ENCODE data around the gene MAP3K20.
"Not testable (repeated sequence)": the region's sequence is repeated elsewhere in the genome, so short reads cannot be mapped to it uniquely, and the experiment has no call there.

Gene MAP3K20

DNA sequence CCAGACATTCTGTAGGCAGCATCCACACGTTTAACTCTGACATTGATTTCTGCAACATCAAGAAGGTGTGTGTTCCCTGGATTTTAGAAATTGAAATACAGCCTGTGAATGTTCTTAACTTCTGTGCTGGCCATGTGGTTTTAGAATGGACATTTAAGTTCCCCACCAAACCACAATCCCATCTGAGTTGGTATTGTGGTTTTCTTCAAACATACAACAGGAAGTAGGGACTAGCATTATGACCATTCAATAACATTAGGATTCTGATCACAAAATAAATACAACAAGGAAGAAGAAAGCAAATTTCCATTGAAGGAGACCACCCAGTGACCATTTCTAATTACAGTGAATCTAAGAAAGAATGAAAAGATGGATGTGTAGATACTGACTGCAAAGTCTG is 51.2 kb downstream of the MAP3K20 start:
- DNase-seq: no peak

DNA sequence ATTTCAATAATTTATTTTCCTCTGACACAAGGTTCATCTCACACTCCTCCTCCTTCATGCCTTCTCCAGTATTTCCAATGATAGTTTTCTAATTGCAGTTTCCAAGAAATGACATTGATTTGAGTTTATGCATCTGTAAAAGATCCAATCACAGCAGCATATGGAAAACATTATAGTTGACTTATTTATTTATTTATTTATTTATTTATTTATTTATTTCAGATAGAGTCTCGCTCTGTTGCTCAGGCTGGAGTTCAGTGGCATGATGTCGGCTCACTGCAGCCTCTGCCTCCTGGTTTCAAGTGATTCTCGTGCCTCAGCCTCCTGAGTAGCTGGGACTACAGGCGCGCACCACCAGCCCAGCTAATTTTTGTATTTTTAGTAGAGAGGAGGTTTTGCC is 52.5 kb downstream of the MAP3K20 start:
- not testable (repeated sequence) for DNase-seq

DNA sequence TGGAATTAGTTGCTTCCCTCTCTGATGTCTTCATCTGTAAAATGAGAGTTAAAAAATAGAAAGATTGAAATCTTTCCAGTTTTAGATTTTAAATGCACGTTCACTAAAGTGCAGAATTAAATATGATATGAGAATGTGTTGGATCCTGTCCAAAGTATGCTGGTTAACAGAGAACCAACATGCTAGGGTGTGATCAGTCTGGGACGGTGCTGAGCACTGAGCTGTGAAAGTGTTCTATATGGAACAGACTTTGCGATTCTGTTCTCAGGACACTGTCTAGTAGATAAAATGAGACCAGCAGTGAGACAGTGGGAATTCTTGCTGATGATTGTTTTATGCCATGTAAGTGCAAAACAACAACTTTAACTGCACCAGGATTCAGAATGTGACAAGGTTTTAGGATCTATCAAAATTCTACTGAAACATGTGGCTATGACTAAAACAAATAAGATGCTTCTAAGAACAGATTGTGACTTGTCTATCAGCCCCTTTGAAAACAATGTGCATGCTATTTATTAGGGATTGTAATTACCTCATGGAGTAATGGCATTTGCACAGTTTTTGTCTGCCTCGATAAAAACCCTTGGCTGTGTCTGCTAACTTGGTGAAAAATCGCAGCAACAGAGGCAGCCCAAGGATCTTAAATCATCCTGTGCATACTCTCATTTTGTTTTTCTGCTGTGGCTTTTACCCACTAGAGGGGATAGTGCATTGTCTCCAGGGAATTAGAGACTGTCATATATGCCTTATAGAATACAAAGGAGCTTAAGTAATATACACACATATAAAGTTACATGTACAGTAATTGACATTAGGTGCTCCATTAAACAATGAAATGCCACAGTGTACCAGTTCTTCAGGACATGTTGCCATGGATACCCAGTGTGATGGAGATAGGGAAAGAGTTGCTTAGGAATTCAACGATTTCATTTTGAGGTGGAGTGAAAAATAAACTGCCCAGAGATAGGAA is 55.1 kb downstream of the MAP3K20 start:
- no peak for DNase-seq

DNA sequence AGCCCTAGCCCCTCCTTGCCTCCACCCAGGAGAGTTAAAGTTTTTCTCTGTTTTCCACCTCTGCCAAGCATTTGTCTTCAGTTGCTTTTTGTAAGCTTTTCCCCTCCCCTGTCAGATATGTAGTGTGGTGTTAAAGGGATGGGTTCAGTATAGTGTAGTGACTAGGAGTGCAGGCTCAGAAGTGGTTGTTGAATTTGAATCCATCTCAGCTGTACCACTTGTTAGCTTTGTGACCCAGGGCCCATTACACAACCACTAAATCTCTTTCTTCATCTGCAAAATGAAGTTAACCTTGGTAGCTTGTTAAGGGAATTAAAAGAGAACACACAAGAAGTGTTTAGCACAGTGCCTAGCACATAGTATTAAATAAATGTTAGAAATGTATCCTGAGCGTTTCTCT is 56.9 kb downstream of the MAP3K20 start:
- DNase-seq: no peak

DNA sequence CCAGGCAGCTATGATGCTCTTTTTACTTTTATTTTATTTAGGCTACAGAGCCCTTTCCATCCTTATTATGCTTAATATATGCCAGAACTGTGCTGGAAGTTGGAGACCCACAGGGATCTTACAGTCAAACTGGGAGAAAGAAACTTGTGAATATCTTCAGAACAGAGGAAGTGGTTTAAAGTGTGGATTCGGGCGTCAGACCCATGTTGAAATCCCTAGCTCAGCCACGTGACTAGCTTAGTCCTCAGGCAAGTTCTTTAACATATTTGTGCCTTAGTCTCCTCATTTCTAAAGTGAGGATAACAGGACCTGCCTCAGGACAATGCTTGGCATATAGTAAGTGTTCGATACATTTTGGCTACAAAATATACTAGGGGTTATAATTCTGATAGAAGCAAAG is 59.1 kb downstream of the MAP3K20 start:
- no peak for DNase-seq

DNA sequence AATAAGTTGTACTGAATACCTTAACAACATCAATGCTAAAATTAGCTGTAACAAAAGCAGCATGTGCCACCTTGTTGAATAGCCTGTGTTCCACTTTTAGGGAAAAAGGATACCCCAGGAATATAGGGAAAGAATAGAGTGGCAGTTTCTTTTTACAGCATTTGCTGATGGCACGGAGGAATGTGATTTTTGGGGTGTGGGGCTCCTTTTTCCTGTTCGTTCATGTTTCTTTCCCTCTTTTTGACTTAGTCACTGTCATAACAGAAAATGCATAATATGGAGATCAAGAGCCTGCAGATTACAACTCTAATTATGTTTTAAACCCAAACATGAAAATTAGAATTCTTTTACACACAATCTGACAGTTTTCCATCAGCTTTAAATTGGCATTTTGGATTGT is 60.4 kb downstream of the MAP3K20 start:
- DNase-seq: no peak

DNA sequence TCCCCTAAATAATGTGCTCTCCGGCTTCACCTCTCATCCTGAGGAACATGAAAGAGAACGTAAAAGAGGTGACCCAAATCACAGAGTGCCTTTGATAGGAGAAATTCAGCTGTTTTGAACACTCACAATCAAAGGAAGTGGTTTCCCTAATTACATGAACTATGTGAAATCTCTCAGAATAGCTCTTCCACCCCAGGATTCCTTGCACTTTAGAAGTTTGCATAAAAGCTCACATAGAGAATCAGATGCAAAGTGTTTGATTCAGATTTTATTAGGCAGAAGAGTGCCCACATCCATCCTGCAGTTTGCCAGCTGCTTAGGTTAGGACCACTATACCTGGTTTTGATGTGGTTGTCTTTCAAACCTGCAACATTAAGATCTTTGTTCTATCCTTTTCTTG is 61.0 kb downstream of the MAP3K20 start:
- DNase-seq: no peak

DNA sequence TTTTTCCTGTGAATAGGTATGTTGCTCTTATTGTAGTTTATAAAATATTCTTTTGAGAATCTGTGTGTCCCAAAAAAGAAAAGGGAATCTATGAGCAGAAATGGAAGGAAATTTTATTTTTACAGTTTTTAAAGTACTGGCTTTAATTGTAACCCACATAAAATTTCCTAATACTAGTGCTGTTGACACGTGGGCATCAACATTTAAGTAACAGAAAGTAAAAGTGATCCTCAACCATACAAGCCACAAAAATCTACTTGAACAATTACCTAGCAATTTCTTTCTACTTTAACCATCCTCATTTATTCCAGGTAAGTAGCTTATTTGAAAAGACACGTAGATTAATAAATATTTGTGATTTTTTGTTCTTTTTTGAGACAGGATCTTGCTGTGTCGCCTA is 62.0 kb downstream of the MAP3K20 start:
- DNase-seq: no peak

DNA sequence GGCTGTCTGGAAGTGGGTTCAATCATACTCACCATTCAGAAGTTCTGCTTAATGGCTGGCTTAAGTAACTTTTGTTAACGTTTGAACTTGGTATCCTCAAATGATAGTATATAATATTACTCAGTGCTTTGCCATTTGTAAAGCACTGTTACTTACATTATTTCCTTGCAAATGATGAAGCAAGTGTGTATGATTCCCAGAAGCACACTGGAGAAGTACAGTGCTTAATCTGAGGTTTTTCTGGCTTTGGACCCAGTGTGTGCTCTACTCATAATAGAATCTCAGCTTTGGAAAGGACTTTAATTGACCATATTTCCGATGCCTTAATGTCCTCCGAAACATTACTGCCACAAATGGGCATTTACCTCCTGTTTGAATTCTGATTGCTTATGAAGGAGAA is 63.3 kb downstream of the MAP3K20 start:
- DNase-seq: no peak

DNA sequence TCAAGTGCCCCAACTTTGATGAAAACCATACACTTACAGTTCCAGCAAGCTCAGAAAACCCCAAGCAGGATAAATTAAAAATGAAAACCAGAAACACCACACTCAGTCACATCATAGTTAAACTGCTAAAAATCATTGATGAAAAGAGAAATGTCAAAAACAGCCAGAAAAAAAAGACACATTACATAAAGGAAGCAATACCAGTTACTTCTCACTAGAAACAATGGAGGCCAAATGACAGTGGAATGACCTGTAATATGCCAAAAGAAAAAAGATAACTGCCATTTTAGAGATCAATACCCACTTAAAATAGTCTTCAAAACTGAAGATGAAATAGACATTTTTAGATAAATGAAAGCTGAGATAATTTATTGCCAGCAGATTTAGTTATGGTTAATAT is 66.0 kb downstream of the MAP3K20 start:
- no peak for DNase-seq

DNA sequence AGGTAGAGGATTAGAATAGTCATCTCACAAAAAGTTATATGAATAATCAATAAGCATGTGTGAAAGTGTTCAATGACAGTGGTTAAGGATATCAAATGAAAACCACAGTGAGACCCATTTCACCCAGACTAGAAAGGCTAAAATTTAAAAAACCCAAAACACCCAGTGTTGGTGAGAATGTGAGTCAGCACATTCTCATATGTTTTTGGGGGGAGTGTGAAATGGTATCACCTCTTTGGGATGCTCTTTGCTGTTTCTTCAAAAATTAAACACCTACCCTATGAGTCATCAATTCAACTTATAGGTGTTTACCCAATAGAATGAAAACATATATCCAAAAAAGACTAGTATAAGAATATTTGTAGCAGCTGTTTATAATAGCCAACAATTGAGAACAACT is 69.8 kb downstream of the MAP3K20 start:
- no peak for DNase-seq

DNA sequence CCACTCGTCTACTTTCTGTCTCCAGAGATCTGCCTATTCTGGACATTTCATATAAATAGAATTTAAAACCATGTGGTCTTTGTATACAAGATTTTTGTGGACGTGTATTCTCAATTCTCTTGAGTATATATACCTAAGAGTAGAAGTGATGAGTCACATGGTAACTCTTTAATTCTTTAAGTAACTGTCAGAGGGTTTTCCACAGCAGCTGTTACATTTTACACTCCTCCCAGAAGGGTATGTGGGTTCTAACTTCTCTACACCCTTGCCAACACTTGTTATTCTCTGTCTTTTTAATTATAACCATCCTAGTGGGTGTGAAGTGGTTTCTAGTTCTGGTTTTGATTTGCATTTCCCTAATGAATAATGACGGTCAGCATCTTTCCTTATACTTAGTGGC is 70.9 kb downstream of the MAP3K20 start:
- no peak for DNase-seq

DNA sequence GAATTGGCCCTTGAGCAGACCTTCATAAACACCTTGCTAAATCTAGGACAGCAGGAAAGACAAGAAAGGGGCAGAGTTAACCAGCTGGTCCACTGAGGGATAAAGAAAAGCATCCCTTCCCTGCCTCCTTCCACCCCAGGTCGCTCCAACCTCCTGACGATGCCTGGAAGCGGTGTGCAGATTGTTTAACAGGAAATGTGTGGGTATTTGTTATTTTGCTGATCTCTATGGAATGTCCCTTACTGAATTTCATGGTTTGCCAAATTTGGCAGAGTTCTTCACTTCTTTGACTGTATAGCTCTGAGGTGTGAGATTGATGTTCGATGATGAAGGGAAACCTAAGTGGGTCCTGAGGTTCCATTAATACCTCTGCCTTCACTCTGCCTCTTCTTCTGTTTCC is 72.9 kb downstream of the MAP3K20 start:
- DNase-seq: no peak

DNA sequence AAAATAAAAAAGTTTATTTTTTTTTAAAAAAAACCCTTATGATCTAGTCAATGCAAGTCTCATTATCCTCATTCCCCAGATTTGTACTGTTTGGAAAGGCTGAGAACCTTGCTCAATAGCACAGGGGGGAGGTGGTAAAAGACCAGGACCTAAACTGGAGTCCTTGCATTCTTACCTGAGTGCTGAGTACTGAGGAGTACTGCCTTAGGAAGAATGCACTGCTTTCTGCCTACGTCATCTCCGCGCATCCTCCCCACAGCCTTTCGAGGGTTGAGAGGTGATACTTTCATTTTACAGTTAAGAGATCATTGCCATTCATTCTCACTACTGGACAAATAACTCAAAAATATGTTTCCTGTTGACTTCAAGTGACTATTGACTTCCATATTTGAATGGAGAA is 73.8 kb downstream of the MAP3K20 start:
- peak; percentile 47 for DNase-seq

DNA sequence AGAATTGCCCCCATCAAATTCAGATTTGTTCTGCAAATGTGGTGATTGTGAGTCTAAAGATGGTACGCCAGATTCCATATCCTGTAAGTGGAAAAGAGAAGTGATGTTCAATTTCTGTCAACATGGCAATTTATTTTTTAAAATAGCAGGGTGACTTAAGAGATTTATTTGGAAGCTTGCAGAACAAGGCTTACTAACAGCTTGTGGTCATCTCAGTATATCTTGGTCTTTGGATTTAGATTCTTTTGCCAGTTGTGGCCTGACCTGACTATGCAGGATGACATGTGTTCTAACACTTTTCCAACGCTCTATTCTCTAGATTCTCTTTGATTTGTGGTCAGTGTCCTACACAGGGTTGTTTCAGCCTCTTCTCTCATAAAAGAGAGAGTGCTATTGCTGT is 74.4 kb downstream of the MAP3K20 start:
- DNase-seq: no peak

DNA sequence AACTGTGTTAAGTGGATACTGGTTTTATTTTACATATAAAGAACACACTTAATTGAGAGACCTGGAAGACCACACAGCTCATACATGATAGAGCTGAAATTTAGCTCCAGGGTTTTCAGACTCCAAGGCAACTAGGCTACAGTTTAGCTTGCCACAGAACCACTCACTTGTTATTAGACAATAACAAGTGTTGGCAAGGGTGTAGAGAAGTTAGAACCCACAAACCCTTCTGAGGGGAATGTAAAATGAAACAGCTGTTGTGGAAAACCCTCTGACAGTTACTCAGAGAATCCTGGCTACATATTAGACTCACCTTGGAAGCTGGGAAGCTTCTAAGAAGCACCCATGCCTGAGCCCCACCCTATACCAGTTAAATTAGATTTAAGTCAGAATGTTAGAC is 75.3 kb downstream of the MAP3K20 start:
- DNase-seq: no peak

DNA sequence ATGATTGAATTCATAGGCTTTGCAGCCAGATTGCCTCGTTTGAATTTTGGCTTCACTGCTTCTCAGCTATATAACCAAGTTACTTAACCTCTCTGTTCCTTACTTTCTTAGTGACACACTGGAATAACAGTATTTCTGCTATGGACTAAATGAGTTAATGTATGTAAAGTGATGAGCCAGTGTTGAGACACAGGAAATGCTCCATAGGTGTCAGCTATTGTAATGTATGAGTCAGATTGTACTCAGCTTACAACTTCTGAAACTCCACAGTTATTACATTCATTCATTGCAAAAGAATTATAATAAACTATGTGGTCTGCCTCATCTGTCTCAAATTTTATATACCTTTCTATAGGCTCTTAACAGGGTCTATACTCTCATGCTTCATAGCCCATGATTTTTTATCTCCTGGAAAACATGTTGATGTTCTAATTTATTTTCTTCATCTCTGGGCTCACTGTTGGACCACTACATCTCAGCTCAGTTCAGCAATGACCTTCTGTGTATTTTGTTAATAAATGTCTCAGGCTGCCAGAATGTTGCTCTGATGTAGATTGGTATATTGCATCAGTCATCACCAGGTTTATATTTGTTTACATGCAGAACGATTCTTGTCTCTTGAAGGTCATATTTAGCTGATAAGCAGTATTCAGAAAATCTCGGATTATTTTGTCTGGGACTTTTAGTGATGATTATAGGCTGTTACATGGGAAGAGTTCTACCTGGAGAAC is 76.2 kb downstream of the MAP3K20 start:
- no peak for DNase-seq

DNA sequence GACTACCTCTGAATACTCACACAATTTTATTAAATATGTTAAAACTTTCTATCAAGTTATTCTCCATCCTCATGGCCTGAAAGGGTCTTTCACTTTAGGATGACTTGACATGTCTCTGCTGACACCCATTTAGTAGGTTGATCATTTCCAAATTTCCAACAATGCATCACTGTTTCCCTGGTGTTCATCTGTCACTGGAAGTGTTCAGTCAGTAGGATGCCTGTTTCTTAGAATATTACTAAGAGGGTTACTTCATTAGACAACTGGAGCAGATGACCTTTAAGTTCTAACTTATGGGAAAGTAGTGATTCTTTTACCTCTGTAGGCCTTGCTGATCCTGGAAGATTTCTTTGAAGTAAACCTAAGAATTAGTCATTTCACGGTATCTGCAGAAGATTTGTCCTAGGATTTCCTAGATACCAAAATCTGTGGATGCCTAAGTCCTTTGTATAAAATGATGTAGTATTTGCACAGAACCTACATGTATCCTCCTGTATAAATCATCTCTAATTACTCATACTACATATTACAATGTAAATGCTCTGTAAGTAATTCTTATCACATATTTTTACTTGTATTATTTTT is 77.7 kb downstream of the MAP3K20 start:
- no peak for DNase-seq

DNA sequence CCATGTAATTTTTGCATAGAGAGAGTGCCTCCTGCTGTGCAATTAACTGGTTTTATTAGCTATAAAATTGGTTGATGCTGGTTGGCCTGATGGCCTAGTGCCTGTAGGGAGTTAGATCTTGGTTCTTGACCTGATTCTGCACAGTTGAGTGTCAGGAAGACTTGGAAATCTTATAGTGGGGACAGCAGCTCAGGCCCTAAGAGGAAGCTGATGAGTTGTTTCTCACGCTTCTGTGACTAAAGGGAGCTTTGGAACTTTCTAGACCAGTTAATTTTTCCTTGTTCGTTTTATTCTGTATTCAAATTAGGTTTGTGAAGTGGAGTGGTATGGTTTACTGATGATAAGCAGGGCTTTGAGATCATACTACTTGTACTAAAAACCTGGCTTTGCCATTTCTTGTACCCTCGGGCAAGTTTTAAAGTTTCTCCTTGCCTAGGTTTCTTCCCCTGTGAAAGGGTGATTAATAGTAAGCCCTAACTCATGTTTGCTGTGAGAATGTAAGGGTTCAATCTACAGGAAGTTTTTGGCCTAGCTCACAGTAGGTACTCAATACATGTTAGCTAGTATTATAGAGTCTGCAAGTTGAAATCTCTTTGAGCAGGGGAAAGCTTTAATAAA is 82.1 kb downstream of the MAP3K20 start:
- no peak for DNase-seq

DNA sequence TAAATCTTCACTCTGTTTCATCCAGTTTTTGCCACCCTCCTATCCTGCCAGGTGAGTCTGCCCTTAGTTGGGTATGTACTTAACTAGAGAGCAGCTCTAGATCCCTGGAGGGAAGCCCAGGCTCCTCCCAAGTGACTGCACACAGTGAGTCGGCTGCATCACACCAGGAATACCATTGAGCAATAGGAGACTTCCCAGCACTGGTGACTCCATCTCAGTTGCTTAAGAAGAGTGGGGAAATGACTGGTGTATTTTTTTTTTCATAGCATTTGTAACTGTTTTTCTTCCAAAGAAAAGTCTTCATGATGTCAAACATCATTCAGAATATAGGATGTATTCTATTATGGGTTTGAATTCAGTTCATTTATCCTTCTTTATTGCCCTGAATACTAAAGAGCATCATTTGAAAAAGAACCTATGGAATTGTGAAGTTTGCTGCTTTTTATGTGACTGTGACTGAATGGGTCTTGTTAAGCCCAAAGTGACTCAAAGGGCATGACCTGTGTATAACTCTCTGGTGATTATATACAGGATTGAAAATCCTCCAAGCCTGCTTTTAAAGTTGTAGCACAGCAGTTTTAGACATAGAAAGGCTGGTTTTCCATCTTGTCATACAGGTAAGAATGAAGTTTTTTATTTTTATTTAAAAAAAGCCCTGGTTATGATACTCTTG is 84.3 kb downstream of the MAP3K20 start:
- no peak for DNase-seq

DNA sequence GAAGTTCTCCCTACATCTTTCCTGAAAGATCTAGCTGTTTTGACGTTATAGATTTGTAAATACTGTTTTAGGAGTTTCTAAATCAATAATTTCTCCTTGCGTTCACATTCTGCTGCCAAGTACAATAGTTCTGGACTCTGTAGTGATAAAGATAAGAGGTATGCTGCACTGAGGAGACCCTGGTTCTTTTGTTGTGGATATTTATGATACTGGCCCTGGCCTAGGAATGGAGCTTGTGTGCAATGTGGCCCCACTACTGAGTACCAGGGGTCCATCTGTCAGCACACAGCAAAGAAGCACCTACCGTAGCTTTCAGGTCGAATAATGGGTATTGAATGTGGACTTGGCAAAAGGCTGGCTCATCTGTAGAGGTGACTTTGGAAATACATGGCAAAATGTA is 85.0 kb downstream of the MAP3K20 start:
- no peak for DNase-seq

DNA sequence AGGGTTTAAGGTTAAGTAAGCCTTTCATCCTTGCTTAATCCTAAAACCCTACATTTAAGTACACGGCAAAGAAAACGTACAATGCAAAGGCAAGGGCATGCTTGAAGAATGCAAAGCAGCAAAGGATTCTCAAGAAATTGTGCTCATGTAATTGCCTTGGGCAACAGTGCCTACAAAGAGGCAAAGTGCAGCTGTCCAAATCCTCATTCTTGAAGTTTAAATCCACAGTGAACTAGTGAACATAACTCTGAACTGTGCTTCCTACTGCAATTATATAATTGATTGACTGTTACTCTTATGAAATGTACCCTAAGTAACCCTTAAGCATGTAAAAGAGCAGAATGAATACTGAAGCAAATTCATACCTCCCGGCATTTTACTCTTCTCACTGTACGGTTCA is 85.4 kb downstream of the MAP3K20 start:
- DNase-seq: no peak

DNA sequence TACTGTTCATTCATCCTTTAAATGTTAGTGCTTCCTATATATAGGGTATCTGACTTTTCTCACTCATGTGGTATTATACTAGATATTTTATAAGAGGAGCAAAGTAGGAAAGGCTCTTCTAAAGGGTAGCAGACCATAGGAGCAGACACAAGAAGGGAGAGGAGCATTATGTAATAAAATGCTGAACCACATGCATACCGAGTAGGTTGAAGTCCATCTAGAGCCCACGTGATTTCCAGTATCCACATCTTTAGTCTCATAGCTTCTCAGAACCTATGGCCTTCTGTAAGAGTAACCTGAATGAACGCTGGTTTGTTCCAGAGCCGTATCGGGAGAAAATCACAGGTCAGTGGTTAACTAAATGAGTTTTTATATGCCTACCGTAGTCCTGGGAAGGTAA is 85.9 kb downstream of the MAP3K20 start:
- no peak for DNase-seq

Measured in central memory CD4-positive, alpha-beta T cell (primary cell).